ENCODE data around the gene WRNIP1.

WRNIP1 gene

GRCh38 chr6:2782356-2782708, 17.1 kb downstream of the WRNIP1 start:
- H3K36me3 ChIP-seq: peaks cover 17 to 59% (median 36%) of the 10 kb centered on the region in 3 donors
- H3K4me3 ChIP-seq: no peak overlapping the region
- intact Hi-C loops (cut with DNase I; ENCODE audit: low total_unique reads): no loop called here
- DNase-seq: no peak
- peaks cover 0 to 21% (median 10%) of the 10 kb centered on the region in 4 donors for H3K4me1 ChIP-seq
- no peak overlapping the region for H3K27ac ChIP-seq
- no peak for TF ChIP-seq CTCF (IDR thresholded peaks at IDR 0.05)
- H3K9me3 ChIP-seq: no peaks in the 10 kb centered on the region
- no peaks in the 10 kb centered on the region for H3K27me3 ChIP-seq

GRCh38 chr6:2782825-2783187, 17.6 kb downstream of the WRNIP1 start:
- no peak for TF ChIP-seq CTCF (IDR thresholded peaks at IDR 0.05)
- Histone ChIP-seq H3K9me3 (no peaks in the 10 kb centered on the region), H3K27me3 (no peaks in the 10 kb centered on the region), H3K4me1 (peaks cover 0 to 17% (median 8%) of the 10 kb centered on the region in 4 donors), H3K4me3 (no peak overlapping the region), H3K36me3 (peaks cover 17 to 60% (median 36%) of the 10 kb centered on the region in 3 donors), H3K27ac (no peak overlapping the region)
- DNase-seq: no peak
- intact Hi-C loops (cut with DNase I; ENCODE audit: low total_unique reads): no loop called here

- no peak overlapping the region for H3K4me3 ChIP-seq
- intact Hi-C loops (cut with DNase I; ENCODE audit: low total_unique reads): no loop called here
- no peak overlapping the region for H3K27ac ChIP-seq
- no peaks in the 10 kb centered on the region for H3K27me3 ChIP-seq
- TF ChIP-seq CTCF (IDR thresholded peaks at IDR 0.05): no peak
- peaks cover 0 to 13% (median 6%) of the 10 kb centered on the region in 4 donors for H3K4me1 ChIP-seq
- peaks cover 17 to 62% (median 36%) of the 10 kb centered on the region in 3 donors for H3K36me3 ChIP-seq
- no peaks in the 10 kb centered on the region for H3K9me3 ChIP-seq
- DNase-seq: no peak
These were observed 18.2 kb downstream of the WRNIP1 start for GRCh38 chr6:2783188-2783963.

- intact Hi-C loops (cut with DNase I; ENCODE audit: low total_unique reads): no loop called here
- no peak for DNase-seq
- H3K4me1 ChIP-seq: peaks cover 0 to 14% (median 6%) of the 10 kb centered on the region in 4 donors
- H3K27me3 ChIP-seq: no peaks in the 10 kb centered on the region
- peaks cover 16 to 59% (median 35%) of the 10 kb centered on the region in 3 donors for H3K36me3 ChIP-seq
- TF ChIP-seq CTCF (IDR thresholded peaks at IDR 0.05): no peak
- H3K4me3 ChIP-seq: no peak overlapping the region
- no peak overlapping the region for H3K27ac ChIP-seq
- H3K9me3 ChIP-seq: no peaks in the 10 kb centered on the region
These were observed 18.9 kb downstream of the WRNIP1 start for GRCh38 chr6:2784061-2784460.

GRCh38 chr6:2784930-2785329, 19.7 kb downstream of the WRNIP1 start:
- peaks cover 0 to 23% (median 8%) of the 10 kb centered on the region in 4 donors for H3K4me1 ChIP-seq
- H3K27ac ChIP-seq: no peak overlapping the region
- H3K36me3 ChIP-seq: peaks cover 11 to 53% (median 26%) of the 10 kb centered on the region in 3 donors
- no peaks in the 10 kb centered on the region for H3K27me3 ChIP-seq
- no peak overlapping the region for H3K4me3 ChIP-seq
- DNase-seq: no peak
- intact Hi-C loops (cut with DNase I; ENCODE audit: low total_unique reads): no loop called here
- H3K9me3 ChIP-seq: no peaks in the 10 kb centered on the region
- no peak for TF ChIP-seq CTCF (IDR thresholded peaks at IDR 0.05)

All from tibial artery (tissue), 4 donors.